B cell (primary cell): ENCODE results near the gene RHOBTB1.

Source experiments
- CTCF ChIP-seq: fragments of 200-600 bp; IDR thresholded peaks from one replicate; pipeline ENCODE4 v1.8.0; 2022; ENCODE audit warnings: antibody characterized with exemption, mild to moderate bottlenecking
- EZH2 ChIP-seq: IDR thresholded peaks from 2 replicates; pipeline ENCODE4 v1.6.1; 2012; ENCODE audit warnings: borderline replicate concordance, low read depth, mild to moderate bottlenecking, moderate library complexity, low read length; ENCODE audit not compliant: insufficient read depth, poor library complexity, severe bottlenecking

GRCh38 chr10:60827791-60828488, 116.0 kb downstream of the RHOBTB1 start:
- TF ChIP-seq CTCF = no peak
- TF ChIP-seq EZH2 = no peak
